Glutamatergic neuron (in vitro differentiated cells): ENCODE measurements around the gene MAP3K20. TPM values are rescaled to one million over a fixed set of nuclear protein-coding genes. Genes with fewer than 3 reads are reported as not detected.

Experiments
- DNase-seq: peaks from one replicate; pipeline ENCODE4 v3.0.0; 2022
- H3K27ac Mint-ChIP-seq: one replicate; pipeline ENCODE4 v1.8.0; 2020; ENCODE audit warnings: mild to moderate bottlenecking, mixed read lengths, inconsistent platforms; ENCODE audit not compliant: unreplicated experiment
- H3K27me3 Mint-ChIP-seq: one replicate; pipeline ENCODE4 v1.8.0; 2020; ENCODE audit warnings: mild to moderate bottlenecking, moderate library complexity, mixed read lengths, inconsistent platforms; ENCODE audit not compliant: unreplicated experiment
- H3K36me3 Mint-ChIP-seq: one replicate; pipeline ENCODE4 v1.8.0; 2020; ENCODE audit warnings: mild to moderate bottlenecking, mixed read lengths, inconsistent platforms; ENCODE audit not compliant: unreplicated experiment
- H3K4me1 Mint-ChIP-seq: one replicate; pipeline ENCODE4 v1.8.0; 2020; ENCODE audit warnings: mild to moderate bottlenecking, low read depth, mixed read lengths, inconsistent platforms; ENCODE audit not compliant: unreplicated experiment
- H3K4me3 Mint-ChIP-seq: one replicate; pipeline ENCODE4 v1.8.0; 2020; ENCODE audit warnings: mild to moderate bottlenecking, mixed read lengths, inconsistent platforms; ENCODE audit not compliant: unreplicated experiment
- H3K9me3 Mint-ChIP-seq: one replicate; pipeline ENCODE4 v1.8.0; 2020; ENCODE audit warnings: mild to moderate bottlenecking, moderate library complexity, mixed read lengths, inconsistent platforms; ENCODE audit not compliant: unreplicated experiment
- total RNA-seq: library from RNA; stranded (reverse); fragmentation: NEBNext Ultra II Directional; extraction: Animal tissue kit (Norgen Biotek cat#: 25700); gene quantifications from one replicate; pipeline ENCODE4 v1.2.1, GENCODE V29; 2021; ENCODE audit not compliant: unreplicated experiment
- TF ChIP-seq, protein P1 (sequence below): fragments of 200-600 bp; sonication (generic); IDR thresholded peaks from one replicate; pipeline ENCODE4 v1.5.0; 2021; ENCODE audit not compliant: partially characterized antibody, unreplicated experiment

Gene MAP3K20
- total RNA-seq, 1 donor from 2014 or later = 0.76 TPM

DNA sequence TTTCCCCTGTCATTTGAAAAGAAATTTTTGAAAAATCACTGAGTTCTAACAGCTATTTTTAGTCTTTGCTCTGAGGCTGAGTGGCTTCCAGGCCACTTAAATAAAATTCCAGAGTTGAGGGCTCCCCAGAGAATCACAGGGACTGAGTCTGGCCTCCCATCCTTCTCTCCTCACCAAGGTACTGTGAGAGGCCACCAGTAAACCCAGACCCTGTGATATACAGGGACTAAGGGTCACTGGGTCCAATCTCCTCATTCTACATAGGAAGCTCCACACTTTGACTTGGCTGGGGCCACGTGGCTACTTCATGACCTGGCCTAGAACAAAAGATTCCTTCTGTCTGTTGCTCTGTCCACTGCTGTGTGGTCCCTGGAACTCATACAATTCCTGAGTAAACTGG lies 155.8 kb downstream of the MAP3K20 start:
- TF ChIP-seq, protein P1, sequence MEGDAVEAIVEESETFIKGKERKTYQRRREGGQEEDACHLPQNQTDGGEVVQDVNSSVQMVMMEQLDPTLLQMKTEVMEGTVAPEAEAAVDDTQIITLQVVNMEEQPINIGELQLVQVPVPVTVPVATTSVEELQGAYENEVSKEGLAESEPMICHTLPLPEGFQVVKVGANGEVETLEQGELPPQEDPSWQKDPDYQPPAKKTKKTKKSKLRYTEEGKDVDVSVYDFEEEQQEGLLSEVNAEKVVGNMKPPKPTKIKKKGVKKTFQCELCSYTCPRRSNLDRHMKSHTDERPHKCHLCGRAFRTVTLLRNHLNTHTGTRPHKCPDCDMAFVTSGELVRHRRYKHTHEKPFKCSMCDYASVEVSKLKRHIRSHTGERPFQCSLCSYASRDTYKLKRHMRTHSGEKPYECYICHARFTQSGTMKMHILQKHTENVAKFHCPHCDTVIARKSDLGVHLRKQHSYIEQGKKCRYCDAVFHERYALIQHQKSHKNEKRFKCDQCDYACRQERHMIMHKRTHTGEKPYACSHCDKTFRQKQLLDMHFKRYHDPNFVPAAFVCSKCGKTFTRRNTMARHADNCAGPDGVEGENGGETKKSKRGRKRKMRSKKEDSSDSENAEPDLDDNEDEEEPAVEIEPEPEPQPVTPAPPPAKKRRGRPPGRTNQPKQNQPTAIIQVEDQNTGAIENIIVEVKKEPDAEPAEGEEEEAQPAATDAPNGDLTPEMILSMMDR = no peak
- no peak for DNase-seq
- no peak overlapping the region for H3K27ac Mint-ChIP-seq

DNA sequence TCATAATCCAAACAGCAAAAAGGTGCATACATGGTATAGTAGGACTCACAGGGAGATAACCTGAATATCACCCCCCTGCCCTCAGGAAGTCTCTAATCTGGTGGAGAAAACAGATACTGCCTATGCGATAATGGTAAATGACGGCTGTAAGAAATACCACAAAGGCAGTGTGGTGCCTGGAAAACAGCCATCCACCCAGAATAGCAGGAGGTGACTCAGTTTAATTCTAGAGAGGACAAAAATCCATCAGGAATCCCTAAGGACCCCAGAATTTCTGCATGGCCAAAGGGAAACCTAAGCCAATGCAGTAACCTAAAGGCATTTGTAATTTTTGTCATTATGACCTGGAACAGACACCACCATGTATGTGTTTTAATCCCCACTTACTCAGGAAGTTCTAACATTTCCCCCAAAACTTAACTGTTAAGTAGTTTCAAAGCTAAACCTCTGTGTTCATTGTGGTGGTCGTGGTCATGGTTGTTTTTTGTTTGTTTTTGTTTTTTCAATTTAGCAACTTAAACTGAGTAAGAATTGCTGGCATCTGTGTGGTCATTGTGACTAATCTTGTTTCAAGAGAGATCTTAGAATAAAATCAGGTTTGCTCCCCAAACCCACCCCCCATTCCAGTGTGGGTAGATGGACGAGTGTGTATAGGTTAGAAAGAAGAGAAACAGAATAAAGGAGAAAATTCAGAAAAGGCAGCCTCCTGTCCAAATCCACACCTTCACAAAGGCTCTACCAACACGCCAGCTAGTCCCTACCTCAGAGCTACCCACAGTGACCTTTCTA lies 157.5 kb downstream of the MAP3K20 start:
- no peaks in the 10 kb centered on the region for H3K27me3 Mint-ChIP-seq

More for the DNA sequence above, 155.8 kb downstream of the MAP3K20 start:
- no peaks in the 10 kb centered on the region for H3K27me3 Mint-ChIP-seq
- no peak overlapping the region for H3K4me3 Mint-ChIP-seq
- H3K9me3 Mint-ChIP-seq = peaks cover 1% of the 10 kb centered on the region
- H3K4me1 Mint-ChIP-seq = peaks cover 6% of the 10 kb centered on the region
- peaks cover 4% of the 10 kb centered on the region for H3K36me3 Mint-ChIP-seq

DNA sequence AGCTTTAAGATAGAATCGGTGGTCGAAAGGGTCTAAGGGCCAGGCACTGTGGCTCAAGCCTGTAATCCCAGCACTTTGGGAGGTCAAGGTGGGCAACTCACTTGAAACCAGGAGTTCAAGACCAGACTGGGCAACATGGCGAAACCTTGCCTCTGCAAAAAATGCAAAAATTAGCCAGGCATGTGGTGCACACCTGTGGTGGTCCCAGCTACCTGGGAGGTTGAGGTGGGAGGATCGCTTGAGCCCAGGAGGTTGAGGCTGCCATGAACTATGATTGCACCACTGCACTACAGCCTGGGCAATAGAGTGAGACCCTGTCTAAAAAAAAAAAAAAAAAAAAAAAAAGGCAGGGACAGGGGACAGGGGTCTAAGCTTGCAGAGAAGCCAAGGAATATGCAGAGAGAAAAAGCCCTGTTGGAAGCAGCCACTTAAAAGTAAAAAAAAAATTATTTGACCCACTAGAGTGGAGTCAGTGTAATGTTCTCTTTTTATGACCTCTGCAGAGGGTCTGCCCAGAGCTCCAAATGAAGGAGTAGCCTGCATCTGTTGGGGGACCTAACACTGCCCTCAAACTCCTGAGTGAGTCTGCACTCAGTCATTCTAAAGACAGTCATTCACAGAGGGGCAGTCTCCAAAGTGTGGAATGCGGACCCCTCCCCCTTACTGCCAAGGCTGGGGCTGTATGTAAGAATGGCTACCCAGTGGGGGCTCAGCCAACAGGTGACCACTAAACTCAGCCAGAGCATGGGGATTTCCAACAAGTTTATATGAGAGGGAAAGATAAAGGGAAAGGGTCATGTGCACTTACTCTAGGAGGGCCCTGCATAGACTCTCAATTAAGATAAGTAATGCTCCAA lies 160.5 kb downstream of the MAP3K20 start:
- no peak overlapping the region for H3K27ac Mint-ChIP-seq
- DNase-seq = no peak
- peaks cover 3% of the 10 kb centered on the region for H3K4me1 Mint-ChIP-seq
- TF ChIP-seq, protein P1 = no peak
- H3K9me3 Mint-ChIP-seq = peaks cover 1% of the 10 kb centered on the region
- H3K4me3 Mint-ChIP-seq = no peak overlapping the region
- H3K36me3 Mint-ChIP-seq = peaks cover 4% of the 10 kb centered on the region
- no peaks in the 10 kb centered on the region for H3K27me3 Mint-ChIP-seq

More for the DNA sequence above, 157.5 kb downstream of the MAP3K20 start:
- Mint-ChIP-seq H3K36me3 (peaks cover 4% of the 10 kb centered on the region), H3K4me1 (peaks cover 3% of the 10 kb centered on the region), H3K9me3 (peaks cover 1% of the 10 kb centered on the region), H3K4me3 (no peak overlapping the region), H3K27ac (no peak overlapping the region)
- no peak for DNase-seq
- TF ChIP-seq, protein P1 = no peak

DNA sequence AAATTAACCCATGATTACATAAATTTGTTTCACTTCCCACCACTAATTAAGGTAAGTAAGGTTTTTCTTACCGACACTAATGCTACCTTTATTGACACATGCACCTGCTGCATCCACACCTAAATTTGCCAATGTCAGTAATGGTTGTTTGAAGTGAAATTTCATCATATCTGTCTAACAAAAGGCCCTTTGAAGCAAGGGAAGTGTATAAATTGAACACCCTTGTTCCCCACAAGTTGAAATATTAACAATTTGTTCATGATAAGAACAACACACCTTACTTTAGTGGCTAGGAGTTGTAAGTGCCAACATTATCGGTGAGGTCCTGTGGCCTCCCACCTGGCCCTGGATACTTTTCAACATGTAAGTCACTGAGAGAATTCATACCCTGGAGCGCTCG lies 162.7 kb downstream of the MAP3K20 start:
- H3K4me1 Mint-ChIP-seq = no peaks in the 10 kb centered on the region
- H3K36me3 Mint-ChIP-seq = peaks cover 4% of the 10 kb centered on the region
- no peak overlapping the region for H3K27ac Mint-ChIP-seq
- no peak for DNase-seq
- no peaks in the 10 kb centered on the region for H3K27me3 Mint-ChIP-seq
- TF ChIP-seq, protein P1 = no peak
- peaks cover under 1% of the 10 kb centered on the region for H3K9me3 Mint-ChIP-seq
- H3K4me3 Mint-ChIP-seq = no peak overlapping the region
